GM19468 (cell line): Measurements from ENCODE around the gene ADAMTSL2.

ENCODE experiments used
- ATAC-seq: cut with Tn5 transposase; IDR thresholded peaks from one replicate; pipeline ENCODE4 v1.9.1; 2021; ENCODE audit warnings: mild to moderate bottlenecking, moderate library complexity, moderate number of reproducible peaks; ENCODE audit not compliant: unreplicated experiment; ENCODE audit errors: extremely low read depth

ADAMTSL2 gene

DNA sequence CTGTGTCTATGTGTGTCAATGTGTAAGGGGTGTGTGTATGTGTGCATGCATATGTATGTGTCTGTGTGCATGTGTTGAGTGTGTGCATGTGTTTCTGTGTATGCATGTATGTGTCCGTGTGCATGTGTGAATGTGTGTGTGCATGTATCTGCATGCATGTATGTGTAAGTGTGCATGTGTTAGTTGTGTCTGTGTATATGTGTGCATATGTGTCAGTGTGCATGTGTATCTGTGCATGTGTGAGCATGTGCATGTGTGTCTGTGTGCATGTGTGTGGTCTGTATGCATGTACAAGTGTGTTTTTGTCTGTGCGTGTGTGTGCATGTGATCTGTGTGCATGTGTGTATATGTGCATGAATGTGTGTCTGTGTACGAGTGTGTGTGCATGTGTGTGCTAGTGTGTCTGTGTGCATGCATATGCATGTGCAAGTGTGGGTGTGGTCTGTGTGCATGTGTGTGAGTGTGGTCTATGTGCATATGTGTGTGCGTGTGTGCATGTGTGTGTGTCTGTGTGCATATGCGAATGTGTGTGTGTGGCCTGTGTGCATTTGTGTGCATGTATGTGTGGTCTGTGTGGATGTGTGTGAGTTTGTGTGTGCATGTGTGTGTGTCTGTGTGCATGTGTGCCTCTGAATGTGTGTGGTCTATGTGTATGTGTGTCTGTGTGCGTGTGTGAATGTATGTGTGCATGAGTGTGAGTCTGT lies 65.1 kb downstream of the ADAMTSL2 start:
- no peak for ATAC-seq

DNA sequence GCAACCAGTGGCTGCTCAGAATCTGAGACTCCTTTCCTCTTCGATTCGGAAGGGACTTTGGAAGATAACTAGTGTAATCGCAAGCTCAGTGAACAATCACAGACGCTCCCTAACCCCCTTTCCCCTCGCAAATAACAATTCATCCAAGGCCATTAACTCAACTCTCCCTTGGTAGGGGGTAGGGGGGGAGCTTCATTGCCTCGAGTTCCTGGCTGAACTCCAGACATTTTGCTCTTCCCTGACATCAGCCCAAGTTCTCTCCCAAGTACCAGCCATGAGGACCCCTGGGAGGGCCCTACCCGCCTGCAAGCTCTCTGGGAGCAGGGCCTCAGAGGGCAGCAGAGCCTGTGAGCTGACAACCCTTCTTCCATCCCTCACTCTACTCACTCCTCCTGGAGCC lies 66.2 kb downstream of the ADAMTSL2 start:
- ATAC-seq, result no peak

GRCh38 chr9:133601746-133602145 lies 67.2 kb downstream of the ADAMTSL2 start:
- ATAC-seq, result no peak

DNA sequence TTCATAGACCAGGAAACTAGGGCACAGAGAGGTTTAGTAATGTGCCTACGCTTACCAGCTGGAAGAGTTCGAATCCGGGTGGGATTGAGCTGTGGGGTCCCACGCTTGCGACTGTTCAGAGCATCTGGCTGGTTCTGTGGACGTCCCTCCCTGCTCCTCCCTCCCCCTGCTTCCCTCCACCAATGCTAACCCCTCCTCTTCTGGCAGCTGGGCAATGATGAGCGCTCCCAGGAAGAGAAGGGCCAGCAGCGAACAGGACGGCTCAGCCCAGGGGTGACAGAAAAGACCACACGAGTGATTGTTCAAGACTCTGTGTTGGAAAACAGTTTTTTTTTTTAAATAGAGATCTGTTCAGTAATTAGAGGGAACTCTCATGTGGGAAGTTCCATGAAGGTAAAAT lies 67.8 kb downstream of the ADAMTSL2 start:
- ATAC-seq, result no peak

GRCh38 chr9:133603135-133603927 lies 68.8 kb downstream of the ADAMTSL2 start:
- ATAC-seq, result no peak

DNA sequence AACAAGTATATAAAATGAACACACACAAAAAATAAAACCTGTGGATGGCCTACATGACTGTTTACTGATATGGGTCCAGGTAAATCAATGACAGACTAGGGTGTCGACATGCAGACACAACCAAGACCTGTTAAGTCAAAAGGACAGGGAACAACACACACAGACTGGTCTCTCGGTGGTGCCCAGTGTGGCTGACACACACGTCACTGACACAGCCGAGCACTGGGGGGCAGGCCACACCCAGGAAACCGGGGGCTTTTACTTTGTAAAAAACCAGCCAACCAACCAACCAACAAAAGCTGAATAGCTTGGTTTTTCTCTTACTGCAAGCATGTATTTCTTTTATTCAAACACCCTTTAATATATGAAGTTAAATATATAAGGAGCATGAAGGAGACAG lies 69.7 kb downstream of the ADAMTSL2 start:
- ATAC-seq, result no peak

DNA sequence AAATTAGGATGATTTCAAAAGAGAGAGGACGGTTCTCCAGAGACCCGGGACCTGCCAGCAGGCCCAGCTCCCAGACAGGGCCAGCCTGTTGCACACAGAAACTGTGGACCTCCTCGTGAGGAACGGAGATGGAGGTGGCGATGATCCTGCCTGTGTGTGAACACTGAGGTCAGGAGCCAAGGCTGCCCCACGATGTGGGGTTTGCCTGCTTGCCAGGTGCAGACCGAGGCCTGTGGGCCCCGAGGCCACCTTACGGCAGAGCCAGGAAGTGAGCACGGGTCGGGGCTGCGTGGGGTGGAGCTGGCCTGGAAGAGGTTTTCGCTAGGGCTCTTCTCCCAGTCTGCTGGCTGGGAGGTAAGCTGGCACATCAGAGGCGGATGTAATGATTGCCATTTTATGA lies 70.4 kb downstream of the ADAMTSL2 start:
- no peak for ATAC-seq

- ATAC-seq, result no peak
Measured at GRCh38 chr9:133605446-133605845, 70.9 kb downstream of the ADAMTSL2 start.

GRCh38 chr9:133605856-133606707 lies 71.6 kb downstream of the ADAMTSL2 start:
- ATAC-seq, result no peak

DNA sequence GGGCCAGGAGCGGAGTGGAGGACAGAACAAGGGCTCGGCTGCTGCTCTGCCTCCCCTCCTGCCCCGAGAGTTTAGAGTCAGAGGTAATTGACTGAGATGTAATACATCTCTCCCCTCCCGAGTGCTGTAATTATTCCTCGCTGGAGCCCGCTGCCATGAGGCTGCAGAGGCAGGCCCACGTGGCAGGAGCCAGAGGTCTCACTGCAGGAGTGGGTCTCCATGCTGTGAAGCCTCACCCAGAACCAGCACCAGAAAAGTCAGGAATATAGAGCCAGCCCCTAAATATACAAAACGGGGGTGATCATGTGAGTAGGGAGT lies 72.2 kb downstream of the ADAMTSL2 start:
- ATAC-seq, result no peak

DNA sequence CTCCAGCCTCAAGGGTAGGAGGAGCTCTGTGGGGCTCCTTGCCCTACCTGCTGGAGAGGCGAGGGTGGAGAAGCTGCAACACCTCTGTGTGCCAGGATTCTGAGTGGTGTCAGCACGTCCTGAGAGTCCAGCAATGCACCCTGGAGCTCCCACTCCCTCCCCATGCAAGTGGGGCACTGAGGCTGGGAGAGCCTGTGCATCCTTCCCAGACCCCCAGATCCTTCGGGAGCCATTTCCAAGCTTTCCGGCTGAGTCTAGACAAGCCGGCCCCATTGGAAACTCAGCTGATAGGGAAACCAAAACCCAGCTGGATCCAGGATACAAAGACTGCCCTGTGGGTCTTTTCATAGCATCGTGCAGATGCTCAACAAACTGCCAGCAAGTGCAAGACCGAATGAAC lies 72.9 kb downstream of the ADAMTSL2 start:
- no peak for ATAC-seq

DNA sequence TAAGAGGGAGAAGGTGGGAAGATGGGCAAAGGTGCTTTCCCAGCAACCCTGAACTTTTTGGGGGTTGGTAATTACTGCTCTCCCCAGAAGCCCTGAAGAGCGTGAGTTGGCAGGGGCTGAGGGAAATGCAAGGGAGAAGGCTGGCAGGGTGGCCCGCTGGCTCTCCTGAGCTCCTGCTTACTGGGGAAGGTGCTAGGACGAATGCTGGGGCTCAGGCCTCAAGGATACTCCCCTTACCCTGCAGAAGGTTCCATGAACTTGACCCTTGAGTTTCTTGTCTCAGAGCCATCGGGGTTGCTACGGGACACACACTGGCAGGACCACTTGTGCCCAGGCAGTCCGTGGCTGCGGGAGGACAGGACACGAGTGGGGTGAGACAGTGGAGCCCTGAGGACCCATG lies 73.5 kb downstream of the ADAMTSL2 start:
- ATAC-seq, result no peak

GRCh38 chr9:133608382-133608781 lies 73.9 kb downstream of the ADAMTSL2 start:
- no peak for ATAC-seq

DNA sequence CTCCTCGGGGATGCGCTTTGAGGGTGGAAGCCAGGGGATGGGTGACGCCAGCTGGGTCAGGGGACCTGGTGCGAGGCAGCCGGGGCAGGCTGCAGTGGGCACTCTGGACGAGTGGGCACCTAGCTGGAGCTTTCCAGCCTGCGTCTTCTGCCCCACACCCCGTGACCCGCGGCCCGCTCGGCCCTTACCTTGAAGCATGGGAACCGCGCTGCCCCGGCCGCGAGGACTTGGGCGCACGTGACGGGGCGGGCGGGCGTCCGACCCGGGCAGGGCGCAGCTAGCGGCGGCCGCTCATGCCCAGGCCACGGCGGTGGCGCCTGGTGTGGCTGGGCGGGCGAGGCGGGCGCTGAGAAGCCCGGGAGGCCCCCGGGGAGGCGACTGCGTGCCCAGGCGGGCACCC lies 74.4 kb downstream of the ADAMTSL2 start:
- no peak for ATAC-seq

DNA sequence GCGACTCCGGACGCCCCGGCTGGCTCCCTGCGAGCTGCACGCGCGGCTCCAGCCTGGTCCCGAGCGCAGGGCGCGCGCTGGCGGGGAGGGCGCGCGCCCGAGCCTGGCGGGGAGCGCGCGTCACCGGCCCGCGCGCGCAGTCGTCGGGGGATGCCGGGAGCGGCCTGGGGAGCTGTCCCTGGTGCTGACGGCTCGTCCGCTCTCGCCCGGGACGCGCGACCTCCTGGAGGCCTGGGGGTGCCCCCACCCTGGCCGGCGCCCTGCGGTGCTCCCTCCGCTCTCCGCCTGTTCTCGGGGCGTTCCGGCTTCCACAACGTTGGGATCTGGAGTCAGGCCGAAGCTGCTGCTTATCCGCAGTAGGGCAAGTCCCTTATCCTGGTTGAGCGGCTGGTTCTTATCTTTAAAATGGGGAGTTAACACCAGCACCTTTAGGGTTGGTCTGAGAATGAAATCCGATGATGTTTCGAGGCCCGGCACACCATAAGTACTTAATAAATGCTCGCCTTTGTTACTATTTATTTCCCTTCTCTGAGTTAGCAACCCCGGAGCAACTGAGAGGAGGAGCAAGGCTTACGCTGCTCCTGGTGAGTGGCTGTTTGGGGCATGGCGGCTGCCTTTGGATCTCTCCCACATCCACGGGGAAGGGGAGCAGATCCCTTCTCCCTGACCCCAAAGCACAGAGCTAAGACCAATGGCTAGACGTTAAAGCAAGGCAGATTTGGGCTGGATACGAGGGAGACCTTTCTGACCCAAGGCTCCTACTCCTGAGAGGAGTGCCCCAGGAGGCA lies 75.0 kb downstream of the ADAMTSL2 start, which contains the start of gene FAM163B:
Gene FAM163B, minus strand, starts transcription at position 79 of the 788 bp plus-strand sequence. CDS start 29,166 bp downstream, outside the sequence.
- no peak for ATAC-seq

- ATAC-seq, result no peak
Measured at GRCh38 chr9:133610845-133611244, 76.3 kb downstream of the ADAMTSL2 start.

DNA sequence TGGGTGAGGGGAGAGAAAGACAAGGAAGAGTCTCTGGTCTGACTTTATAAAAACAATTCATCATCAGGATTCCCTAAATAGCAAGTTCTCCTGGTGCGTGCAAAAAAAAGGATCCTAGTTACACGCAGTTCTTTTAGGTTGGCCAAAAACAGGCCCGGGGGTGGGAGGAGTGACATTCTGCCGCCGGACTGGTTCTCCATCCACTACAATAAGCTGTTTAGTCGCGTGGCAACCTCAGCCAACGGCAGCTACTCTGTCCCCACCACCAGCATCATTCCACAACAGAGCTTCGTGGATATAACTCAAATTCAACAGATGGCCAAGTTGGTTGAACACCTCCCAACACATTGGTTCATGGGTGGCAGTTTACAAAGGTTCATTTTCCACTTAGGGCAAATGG lies 77.5 kb downstream of the ADAMTSL2 start:
- ATAC-seq, result no peak

DNA sequence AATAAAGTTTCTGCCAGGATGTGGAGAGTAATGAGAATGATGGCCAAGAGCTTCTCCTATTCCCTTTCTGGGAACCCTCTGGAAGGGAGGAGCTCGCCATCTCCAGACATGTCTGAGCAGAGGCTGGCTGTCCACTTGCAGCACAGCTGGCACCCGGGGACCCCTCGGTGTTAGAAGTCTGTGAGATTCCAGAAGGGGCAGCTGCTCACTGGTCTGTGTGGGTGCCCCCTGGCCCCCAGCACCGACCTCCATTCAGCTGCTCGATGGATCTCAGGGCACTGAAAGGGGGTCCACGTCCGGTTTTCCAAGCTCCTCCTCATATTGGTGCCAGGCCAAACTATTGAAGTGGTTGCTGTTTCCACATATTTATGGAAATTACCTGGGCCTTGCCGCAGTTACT lies 78.3 kb downstream of the ADAMTSL2 start:
- no peak for ATAC-seq

GRCh38 chr9:133613432-133613831 lies 78.9 kb downstream of the ADAMTSL2 start:
- no peak for ATAC-seq

DNA sequence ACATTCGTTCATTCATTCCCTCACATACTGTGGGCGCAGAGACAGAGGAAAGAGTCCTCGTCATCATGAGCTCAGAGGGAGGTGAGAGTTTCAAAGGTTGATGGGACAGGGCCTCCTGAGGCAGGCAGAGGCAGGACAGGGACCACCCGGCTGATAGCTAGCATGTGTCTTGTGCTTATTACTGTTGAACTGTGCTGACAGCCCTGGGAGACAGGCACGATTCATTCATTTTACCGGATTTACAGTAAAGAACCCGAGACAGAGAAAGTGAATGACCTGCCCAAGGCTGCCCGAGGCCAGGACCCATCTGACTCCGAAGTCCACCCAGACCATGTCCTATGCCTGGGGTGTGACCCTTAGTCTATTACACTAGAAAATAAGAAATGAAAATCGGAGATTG lies 79.6 kb downstream of the ADAMTSL2 start:
- no peak for ATAC-seq
